AG08395 (cell line): Measurements from ENCODE around the gene MYH15.

Experiments
- DNase-seq: peaks from one replicate; pipeline ENCODE4 v3.0.0; 2012; ENCODE audit warnings: mixed read lengths, low spot score

Gene MYH15

DNA sequence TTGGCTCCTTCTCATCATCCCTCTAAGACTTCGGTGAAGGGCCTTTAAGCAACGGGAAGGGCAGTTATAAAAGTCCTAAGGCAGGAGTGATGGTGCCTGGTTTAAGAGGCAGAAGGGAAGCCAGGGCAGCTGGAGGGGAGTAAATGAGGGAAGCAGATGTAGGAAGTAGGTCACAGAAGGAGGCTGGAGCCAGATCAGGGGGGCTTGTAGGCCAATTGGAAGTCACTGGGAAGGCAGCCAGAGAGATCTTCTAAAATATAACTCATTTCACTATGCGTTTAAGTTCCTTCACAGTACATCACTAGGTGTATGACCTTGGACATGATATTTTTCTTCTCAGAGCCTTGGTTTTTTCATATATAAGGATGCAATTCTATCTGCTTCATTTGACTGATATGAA, 94.7 kb downstream of the MYH15 start:
- no peak for DNase-seq

DNA sequence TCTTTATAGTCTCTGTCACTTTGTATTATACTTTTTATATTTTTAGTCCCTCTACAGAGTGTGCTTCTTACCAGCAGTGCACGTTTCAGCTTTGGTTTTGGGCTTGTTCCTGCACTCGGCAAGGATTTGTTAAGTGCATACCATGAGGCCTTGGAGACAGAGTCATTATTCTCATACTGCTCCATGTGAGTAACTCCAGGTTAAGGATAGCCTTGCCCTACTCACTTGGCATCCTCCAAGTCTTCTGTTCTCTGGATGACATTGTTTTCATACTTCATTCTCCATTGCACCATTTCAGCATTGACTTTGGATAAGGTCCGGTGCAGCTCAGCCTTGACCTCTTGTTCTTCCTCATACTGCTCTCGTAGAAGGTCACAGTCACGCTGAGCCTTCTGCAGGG, 96.4 kb downstream of the MYH15 start:
- DNase-seq = peak; percentile 16

- no peak for DNase-seq
Measured at GRCh38 chr3:108412121-108412750, 98.2 kb downstream of the MYH15 start.

DNA sequence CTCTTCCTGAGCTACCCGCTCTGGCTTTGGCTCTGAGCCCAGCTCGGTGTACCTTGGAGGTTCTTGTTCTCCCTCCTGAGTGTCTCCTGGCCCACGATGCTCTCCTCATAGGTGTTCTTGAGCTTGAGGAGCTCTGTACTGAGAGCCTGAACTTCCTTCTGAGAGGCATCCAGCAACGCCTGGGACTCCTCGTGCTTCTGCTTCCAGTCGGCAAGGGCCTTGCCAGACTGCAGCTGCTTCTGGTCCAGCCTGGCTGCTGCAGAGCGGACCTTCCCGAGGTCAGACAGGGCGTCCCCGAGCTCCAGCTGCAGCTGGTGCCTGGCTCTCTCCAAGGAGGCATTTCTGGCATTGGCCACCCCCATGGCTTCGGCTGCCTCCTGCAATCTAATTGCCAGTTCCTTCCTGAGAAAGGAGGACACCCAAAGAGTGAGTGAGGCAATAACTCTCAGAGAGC, 99.8 kb downstream of the MYH15 start:
- no peak for DNase-seq

DNA sequence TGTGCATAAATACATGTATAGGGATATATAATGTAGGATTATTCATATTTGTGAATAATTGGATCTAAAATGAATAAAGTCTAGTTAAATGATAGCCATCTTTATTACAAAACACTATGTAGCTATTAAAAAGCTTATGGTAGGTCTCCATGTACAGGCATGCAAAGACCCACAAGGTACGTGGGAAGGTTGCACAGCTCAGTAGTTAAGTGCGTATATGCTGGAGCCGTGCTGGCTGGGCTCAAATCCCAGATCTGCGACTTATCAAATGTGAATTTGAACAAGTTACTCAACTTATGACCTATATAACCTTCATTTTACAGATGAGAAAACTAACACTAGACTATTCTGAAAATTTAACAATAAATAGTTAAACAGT, 100.6 kb downstream of the MYH15 start:
- DNase-seq = no peak

GRCh38 chr3:108408883-108409799, 101.3 kb downstream of the MYH15 start:
- no peak for DNase-seq

- no peak for DNase-seq
Measured at GRCh38 chr3:108407886-108408285, 102.5 kb downstream of the MYH15 start.

DNA sequence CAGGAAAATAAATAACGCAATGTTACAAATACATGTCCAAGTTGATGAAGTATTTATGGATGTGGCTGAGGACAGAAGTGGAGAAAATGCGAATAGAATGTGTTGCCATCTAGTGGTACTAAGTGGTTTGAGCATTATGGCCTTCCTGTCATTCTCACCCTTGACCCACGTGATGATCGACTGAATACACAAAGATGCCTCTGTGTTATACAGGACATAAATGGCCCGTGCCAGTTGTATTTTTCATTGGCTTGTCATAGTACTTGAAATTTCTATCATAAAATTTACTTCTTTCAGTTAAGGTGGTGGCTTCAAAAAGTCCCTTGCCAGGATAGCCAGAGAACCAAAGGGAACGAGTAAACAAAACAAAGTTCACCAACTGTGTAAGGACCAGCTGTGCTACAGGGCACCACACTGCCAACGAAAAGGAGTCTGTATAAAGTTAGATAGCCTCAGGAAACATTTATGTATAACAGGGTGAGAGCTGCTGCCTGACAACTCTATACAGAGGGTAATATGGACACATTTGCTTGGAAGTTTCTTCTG, 103.7 kb downstream of the MYH15 start:
- peak; percentile 56 for DNase-seq

- no peak for DNase-seq
Measured at GRCh38 chr3:108406063-108406660, 104.2 kb downstream of the MYH15 start.

DNA sequence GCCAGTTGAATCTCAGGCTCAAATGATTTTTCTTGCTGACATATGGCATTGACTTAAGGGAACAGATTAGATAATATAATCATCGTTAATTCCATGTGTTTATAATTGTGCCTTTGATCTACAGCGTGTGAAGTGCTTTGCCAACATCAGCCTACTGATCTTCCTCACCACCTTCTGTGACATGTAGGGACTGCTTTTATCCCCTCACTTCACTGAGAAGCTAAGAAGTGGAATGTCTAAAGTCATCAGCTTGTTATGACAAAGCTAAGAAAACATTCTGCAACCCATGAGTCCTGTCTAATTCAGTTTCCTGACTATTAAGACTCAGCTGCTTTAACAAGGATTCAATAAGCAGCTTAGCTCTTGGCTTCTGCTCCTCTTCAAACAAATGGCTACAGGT, 106.0 kb downstream of the MYH15 start:
- DNase-seq = no peak

DNA sequence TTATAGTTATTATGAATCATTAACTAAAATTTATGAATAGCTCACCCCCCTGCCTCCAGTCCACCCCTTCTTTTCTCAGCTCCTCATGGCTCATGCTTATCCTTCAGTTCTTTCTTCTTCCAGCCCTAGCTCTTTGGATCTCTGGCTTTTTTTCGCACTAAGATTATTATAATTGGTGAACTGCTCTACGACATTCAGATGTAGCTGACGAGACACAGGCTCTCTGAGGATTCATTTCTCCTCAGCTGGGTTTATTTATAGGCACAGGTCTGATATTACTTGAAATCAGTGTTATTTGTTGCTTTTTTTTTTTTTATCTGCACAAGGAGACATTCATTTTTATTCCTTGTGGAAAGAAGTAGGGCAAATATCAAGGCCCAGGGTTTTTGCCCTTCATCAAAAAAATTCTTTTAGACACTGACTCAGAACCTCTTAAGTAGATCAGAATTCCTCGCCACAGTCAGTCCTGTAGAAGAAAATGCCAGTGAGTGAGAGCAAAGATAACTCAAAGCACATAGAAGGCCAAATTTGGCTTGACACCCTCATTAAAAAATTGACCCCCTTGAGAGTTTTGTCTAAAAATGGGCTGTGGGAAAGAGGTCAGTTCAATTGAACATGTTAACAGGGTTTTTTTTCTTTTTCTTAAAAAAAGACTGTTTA, 106.6 kb downstream of the MYH15 start:
- no peak for DNase-seq

DNA sequence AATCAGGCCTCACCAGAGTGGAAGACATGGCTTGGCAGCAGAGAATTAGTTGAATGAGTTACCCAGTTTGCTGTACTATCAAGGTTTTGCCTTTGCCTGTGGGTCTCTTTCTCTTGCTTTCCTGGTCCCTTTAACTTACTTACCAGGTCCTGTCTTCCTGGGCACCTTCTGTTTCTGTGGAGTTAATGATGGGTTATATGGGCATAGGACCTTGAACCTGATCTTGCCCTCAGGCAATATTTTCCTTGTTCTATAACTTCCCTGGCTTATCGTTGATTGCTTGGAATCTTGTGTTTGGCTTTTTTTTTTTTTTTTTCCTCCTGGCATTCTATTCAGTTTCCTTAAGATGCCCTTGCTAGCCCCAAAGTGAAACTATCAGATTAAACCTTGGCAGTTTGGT, 107.2 kb downstream of the MYH15 start:
- DNase-seq = no peak

DNA sequence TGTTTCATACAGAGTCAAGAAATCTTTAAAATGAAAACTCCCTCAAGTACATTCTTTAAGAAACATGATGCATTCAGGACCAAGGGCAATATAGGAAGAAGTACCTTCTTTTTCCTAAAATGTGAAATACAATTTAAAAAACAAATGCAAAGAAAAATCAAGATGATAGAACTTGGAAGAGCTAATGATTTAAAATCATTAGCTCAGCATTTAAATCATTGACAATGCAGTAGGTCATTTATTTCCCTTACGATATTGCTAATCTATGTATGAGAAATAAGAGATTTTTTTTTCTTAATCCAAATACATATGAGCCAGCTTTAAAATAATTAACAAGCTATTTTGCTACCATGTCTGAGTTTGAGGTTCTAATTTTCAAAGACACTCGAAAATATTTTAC, 108.6 kb downstream of the MYH15 start:
- no peak for DNase-seq

DNA sequence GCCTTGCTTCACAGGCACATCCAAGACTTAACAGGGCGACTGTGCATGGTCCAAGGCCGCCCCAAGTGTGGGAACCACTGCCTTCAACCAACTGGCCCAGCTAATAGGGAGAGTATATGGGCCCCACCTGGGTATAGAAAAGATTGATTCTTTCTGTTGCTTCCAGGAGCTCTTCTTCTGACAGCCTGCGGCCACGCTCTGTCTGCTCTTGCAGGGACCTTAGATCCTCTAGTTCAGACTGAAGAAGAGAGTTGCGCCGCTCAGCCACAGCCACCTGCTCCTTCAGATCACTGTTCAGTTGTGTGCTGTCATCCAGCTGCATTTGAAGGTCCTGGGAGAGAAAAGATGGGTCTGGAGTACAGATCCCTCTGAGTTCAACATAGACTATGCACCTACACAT, 111.9 kb downstream of the MYH15 start:
- DNase-seq = no peak

- no peak for DNase-seq
Measured at GRCh38 chr3:108396336-108396735, 114.1 kb downstream of the MYH15 start.

DNA sequence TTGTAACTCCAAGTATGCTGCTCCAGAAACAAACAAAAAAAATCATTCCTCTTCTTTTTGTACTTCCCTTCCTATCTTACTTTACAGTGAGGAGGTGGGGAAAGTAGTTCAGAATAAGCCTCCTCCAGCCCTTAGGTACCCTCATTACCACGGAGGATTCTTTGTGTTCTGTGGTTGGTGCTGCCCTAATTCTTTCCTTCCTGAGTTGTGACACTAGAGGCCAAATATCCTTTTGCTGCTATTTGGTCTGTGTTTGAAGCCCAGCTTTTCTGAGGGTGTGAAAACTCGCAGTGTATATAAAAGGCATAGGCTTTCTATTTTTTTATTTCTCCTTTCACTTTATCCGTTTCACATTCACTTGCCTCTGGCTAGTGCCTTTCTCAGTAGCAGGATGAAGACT, 115.8 kb downstream of the MYH15 start:
- no peak for DNase-seq

- no peak for DNase-seq
Measured at GRCh38 chr3:108394016-108394415, 116.4 kb downstream of the MYH15 start.

GRCh38 chr3:108393128-108393900, 117.1 kb downstream of the MYH15 start:
- DNase-seq = no peak

GRCh38 chr3:108391917-108392593, 118.3 kb downstream of the MYH15 start:
- no peak for DNase-seq

DNA sequence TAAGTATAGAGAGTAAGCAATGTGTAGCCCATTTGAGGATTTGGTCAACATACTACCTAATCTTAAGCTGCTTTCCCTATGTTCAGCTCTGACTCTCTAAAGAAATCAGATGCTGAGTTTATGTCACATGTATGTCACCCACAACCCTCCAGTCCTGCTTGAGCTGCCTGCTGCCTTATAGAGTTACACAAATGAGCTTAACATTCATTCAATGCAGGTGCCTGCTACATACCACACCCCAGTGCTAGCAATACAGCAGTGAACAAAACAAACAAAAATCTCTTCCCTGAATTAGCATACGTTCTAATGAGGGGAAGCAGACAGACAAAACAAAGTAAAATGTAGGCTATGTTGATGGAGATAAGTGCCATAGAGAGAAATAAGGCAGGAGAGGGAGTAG, 121.0 kb downstream of the MYH15 start:
- DNase-seq = no peak
